GM18505 (cell line): ENCODE data around the gene RRP1.

ENCODE experiments used
- ATAC-seq: cut with Tn5 transposase; IDR thresholded peaks from one replicate; pipeline ENCODE4 v1.9.1; 2021; ENCODE audit not compliant: unreplicated experiment
- POLR2A ChIP-seq: IDR thresholded peaks from 4 replicates; pipeline ENCODE4 v1.6.1; 2011; ENCODE audit warnings: borderline replicate concordance; ENCODE audit not compliant: insufficient read depth, insufficient read length; ENCODE audit errors: extremely low read depth

Gene RRP1

GRCh38 chr21:43789276-43790009 lies at the start of gene RRP1:
Gene RRP1, plus strand, starts transcription at chr21:43789577. Its CDS starts 53 bp downstream, at chr21:43789630.
- peak; percentile 90 for TF ChIP-seq POLR2A
- peak; percentile 79 for ATAC-seq

GRCh38 chr21:43739621-43740435 lies 49.5 kb upstream of the RRP1 start:
- ATAC-seq: no peak
- TF ChIP-seq POLR2A: no peak

GRCh38 chr21:43740497-43741156 lies 48.8 kb upstream of the RRP1 start:
- TF ChIP-seq POLR2A: no peak
- ATAC-seq: no peak

- no peak for TF ChIP-seq POLR2A
These were observed 47.8 kb upstream of the RRP1 start for GRCh38 chr21:43741423-43742096.

GRCh38 chr21:43743947-43744346 lies 45.4 kb upstream of the RRP1 start:
- ATAC-seq: no peak
- TF ChIP-seq POLR2A: no peak

More at GRCh38 chr21:43741423-43742096, 47.8 kb upstream of the RRP1 start:
- no peak for ATAC-seq

- no peak for ATAC-seq
These were observed 44.7 kb upstream of the RRP1 start for GRCh38 chr21:43744725-43745124.

GRCh38 chr21:43745772-43746517 lies 43.4 kb upstream of the RRP1 start:
- no peak for ATAC-seq
- no peak for TF ChIP-seq POLR2A

More at GRCh38 chr21:43744725-43745124, 44.7 kb upstream of the RRP1 start:
- no peak for TF ChIP-seq POLR2A

- no peak for ATAC-seq
- TF ChIP-seq POLR2A: no peak
These were observed 40.8 kb upstream of the RRP1 start for GRCh38 chr21:43748622-43749021.

GRCh38 chr21:43749651-43750262 lies 39.6 kb upstream of the RRP1 start:
- no peak for ATAC-seq
- TF ChIP-seq POLR2A: no peak

- ATAC-seq: no peak
- TF ChIP-seq POLR2A: no peak
These were observed 38.9 kb upstream of the RRP1 start for GRCh38 chr21:43750339-43751033.

GRCh38 chr21:43751955-43752591 lies 37.3 kb upstream of the RRP1 start:
- TF ChIP-seq POLR2A: no peak
- ATAC-seq: no peak
